ENCODE measurements around the gene TSPEAR.

GRCh38 chr21:44466996-44467858 lies 244.1 kb downstream of the TSPEAR start:
- TF ChIP-seq, protein P1, sequence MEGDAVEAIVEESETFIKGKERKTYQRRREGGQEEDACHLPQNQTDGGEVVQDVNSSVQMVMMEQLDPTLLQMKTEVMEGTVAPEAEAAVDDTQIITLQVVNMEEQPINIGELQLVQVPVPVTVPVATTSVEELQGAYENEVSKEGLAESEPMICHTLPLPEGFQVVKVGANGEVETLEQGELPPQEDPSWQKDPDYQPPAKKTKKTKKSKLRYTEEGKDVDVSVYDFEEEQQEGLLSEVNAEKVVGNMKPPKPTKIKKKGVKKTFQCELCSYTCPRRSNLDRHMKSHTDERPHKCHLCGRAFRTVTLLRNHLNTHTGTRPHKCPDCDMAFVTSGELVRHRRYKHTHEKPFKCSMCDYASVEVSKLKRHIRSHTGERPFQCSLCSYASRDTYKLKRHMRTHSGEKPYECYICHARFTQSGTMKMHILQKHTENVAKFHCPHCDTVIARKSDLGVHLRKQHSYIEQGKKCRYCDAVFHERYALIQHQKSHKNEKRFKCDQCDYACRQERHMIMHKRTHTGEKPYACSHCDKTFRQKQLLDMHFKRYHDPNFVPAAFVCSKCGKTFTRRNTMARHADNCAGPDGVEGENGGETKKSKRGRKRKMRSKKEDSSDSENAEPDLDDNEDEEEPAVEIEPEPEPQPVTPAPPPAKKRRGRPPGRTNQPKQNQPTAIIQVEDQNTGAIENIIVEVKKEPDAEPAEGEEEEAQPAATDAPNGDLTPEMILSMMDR (IDR thresholded peaks at IDR 0.05): no peak
- TF ChIP-seq ZFX (IDR thresholded peaks at IDR 0.05; ENCODE audit: borderline replicate concordance): no peak

Measured in 22Rv1 (cell line).